ENCODE measurements around the gene ABHD6. TPM values are rescaled to one million over a fixed set of nuclear protein-coding genes. Genes with fewer than 3 reads are reported as not detected.

The ABHD6 gene
- polyA plus RNA-seq, 3 donors, result 7.3 to 11.6 (median 9.0) TPM

- H3K27ac Mint-ChIP-seq, result peak overlapping the region in 1 of 7 donors; percentile 28
- no peaks in the 10 kb centered on the region for H3K9me3 Mint-ChIP-seq
- intact Hi-C loops (cut with micrococcal nuclease), result no loop called here
- no peak overlapping the region for H3K4me3 ChIP-seq (replicated peaks in 1 of 3; ENCODE audit: low read depth in 2 of 3, low read length in 3 of 3)
- H3K4me2 ChIP-seq (replicated peaks; ENCODE audit: extremely low read depth, low read length, poor library complexity, severe bottlenecking), result no peak overlapping the region
- H4K20me1 ChIP-seq (ENCODE audit: insufficient read depth, low read length), result no peaks in the 10 kb centered on the region
- H3K4me1 Mint-ChIP-seq, result peaks cover 11% of the 10 kb centered on the region
- no peaks in the 10 kb centered on the region for H3K27me3 ChIP-seq (ENCODE audit: control insufficient read depth in 2 of 2, insufficient read depth in 2 of 2, low read length in 2 of 2)
- 54% methylated on average over 3 of the region's 3 CpGs for WGBS (ENCODE audit: insufficient coverage)
- H3K36me3 ChIP-seq (replicated peaks in 1 of 2; ENCODE audit: control insufficient read depth in 1 of 2, insufficient read depth in 2 of 2, low read length in 2 of 2), result no peaks in the 10 kb centered on the region
- H3K27me3 Mint-ChIP-seq (ENCODE audit: low read depth in 3 of 3), result peaks cover 7 to 11% (median 10%) of the 10 kb centered on the region in 3 donors
- H3K9ac ChIP-seq (ENCODE audit: insufficient read depth, low read length, poor library complexity, severe bottlenecking), result no peak overlapping the region
- peak overlapping the region in 1 of 2 donors; percentile 39 for H3K4me3 Mint-ChIP-seq
- no peaks in the 10 kb centered on the region for H3K36me3 Mint-ChIP-seq
- H3K79me2 ChIP-seq (ENCODE audit: insufficient read depth, low read length), result no peaks in the 10 kb centered on the region
- TF ChIP-seq CTCF (IDR thresholded peaks at IDR 0.05), result no peak
- no peak for DNase-seq
- peaks cover 6 to 7% of the 10 kb centered on the region in 2 donors for H3K4me1 ChIP-seq (ENCODE audit: control insufficient read depth in 1 of 2, insufficient read depth in 2 of 2, low read length in 2 of 2)
- H2AFZ ChIP-seq (ENCODE audit: insufficient read depth, low read depth, low read length, poor library complexity, severe bottlenecking), result no peak overlapping the region
- H3K27ac ChIP-seq (ENCODE audit: low read depth in 1 of 2, low read length in 2 of 2), result no peak overlapping the region
- H3K9me3 ChIP-seq (replicated peaks in 1 of 2; ENCODE audit: control insufficient read depth in 1 of 2, insufficient read depth in 1 of 2, low read length in 2 of 2), result no peaks in the 10 kb centered on the region
Measured at GRCh38 chr3:58209933-58210332, 27.7 kb upstream of the ABHD6 start.

- H2AFZ ChIP-seq (ENCODE audit: insufficient read depth, low read depth, low read length, poor library complexity, severe bottlenecking), result no peak within 1 kb of the TSS
- Mint-ChIP-seq H3K4me1 (peaks cover 18% of the 10 kb centered on the region), H3K36me3 (no peaks in the 10 kb centered on the region), H3K27me3 (ENCODE audit: low read depth in 3 of 3) (peaks cover 6 to 11% (median 7%) of the 10 kb centered on the region in 3 donors), H3K4me3 (peak within 1 kb of the TSS in 1 of 2 donors; percentile 39), H3K27ac (peak within 1 kb of the TSS in 2 of 7 donors; percentile 28 to 60), H3K9me3 (no peaks in the 10 kb centered on the region)
- H3K4me2 ChIP-seq (replicated peaks; ENCODE audit: extremely low read depth, low read length, poor library complexity, severe bottlenecking), result no peak within 1 kb of the TSS
- no peaks in the 10 kb centered on the region for H3K9me3 ChIP-seq (replicated peaks in 1 of 2; ENCODE audit: control insufficient read depth in 1 of 2, insufficient read depth in 1 of 2, low read length in 2 of 2)
- H3K9ac ChIP-seq (ENCODE audit: insufficient read depth, low read length, poor library complexity, severe bottlenecking), result no peak within 1 kb of the TSS
- intact Hi-C loops (cut with micrococcal nuclease), result no loop called here
- no peaks in the 10 kb centered on the region for H4K20me1 ChIP-seq (ENCODE audit: insufficient read depth, low read length)
- no peak within 1 kb of the TSS for H3K27ac ChIP-seq (ENCODE audit: low read depth in 1 of 2, low read length in 2 of 2)
- no peak for TF ChIP-seq CTCF (IDR thresholded peaks at IDR 0.05)
- no peaks in the 10 kb centered on the region for H3K36me3 ChIP-seq (replicated peaks in 1 of 2; ENCODE audit: control insufficient read depth in 1 of 2, insufficient read depth in 2 of 2, low read length in 2 of 2)
- H3K4me1 ChIP-seq (ENCODE audit: control insufficient read depth in 1 of 2, insufficient read depth in 2 of 2, low read length in 2 of 2), result peaks cover 13 to 14% of the 10 kb centered on the region in 2 donors
- H3K79me2 ChIP-seq (ENCODE audit: insufficient read depth, low read length), result no peaks in the 10 kb centered on the region
- no peak within 1 kb of the TSS for H3K4me3 ChIP-seq (replicated peaks in 1 of 3; ENCODE audit: low read depth in 2 of 3, low read length in 3 of 3)
- no peak for DNase-seq
- WGBS (ENCODE audit: insufficient coverage), result 87% methylated on average over 12 of the region's 14 CpGs
- H3K27me3 ChIP-seq (ENCODE audit: control insufficient read depth in 2 of 2, insufficient read depth in 2 of 2, low read length in 2 of 2), result no peaks in the 10 kb centered on the region
Measured at GRCh38 chr3:58210761-58211460, 26.7 kb upstream of the ABHD6 start, which contains the start of gene DNASE1L3. Gene DNASE1L3 (minus strand): TSS chr3:58210972. CDS start chr3:58210906, 66 bp downstream.

All from CD14-positive monocyte (primary cell).